K562 (cell line): ENCODE measurements around the gene GAPDH.

ENCODE experiments used
- NFIC ChIP-seq: fragments of 450-650 bp; IDR thresholded peaks from 2 replicates; pipeline ENCODE4 v1.6.1; 2017; ENCODE audit warnings: mild to moderate bottlenecking, inconsistent platforms
- PCBP1 ChIP-seq: fragments of 200-400 bp; formaldehyde crosslinking; IDR thresholded peaks from 2 replicates; pipeline ENCODE4 v1.6.1; 2018; ENCODE audit warnings: mild to moderate bottlenecking, low read depth, low read length; ENCODE audit not compliant: poor library complexity, severe bottlenecking
- SIN3A ChIP-seq, 2 experiments: fragments of 150-350 bp in 1 of 2; IDR thresholded peaks; 2 replicates each; pipeline ENCODE4 v1.6.1; 2011 to 2016; ENCODE audit warnings: borderline replicate concordance in 2 of 2, low read depth in 2 of 2, low read length in 2 of 2, mild to moderate bottlenecking in 2 of 2, moderate library complexity in 2 of 2; ENCODE audit not compliant: control insufficient read depth in 1 of 2
- SP1 ChIP-seq: sonication (generic); formaldehyde crosslinking; IDR thresholded peaks from 2 replicates; pipeline ENCODE4 v1.8.1; 2022; ENCODE audit warnings: mild to moderate bottlenecking, missing genetic modification reagents
- TAF9B ChIP-seq: fragments of 450-650 bp; IDR thresholded peaks from 2 replicates; pipeline ENCODE4 v1.6.1; 2018; ENCODE audit warnings: mild to moderate bottlenecking; ENCODE audit not compliant: partially characterized antibody
- ZFX ChIP-seq: sonication (generic); formaldehyde crosslinking; IDR thresholded peaks from 2 replicates; pipeline ENCODE4 v1.8.0; 2022; ENCODE audit warnings: mild to moderate bottlenecking, missing genetic modification reagents, moderate library complexity
- ZNF175 ChIP-seq: fragments of 200-800 bp; sonication (Bioruptor generic); IDR thresholded peaks from 2 replicates; pipeline ENCODE4 v1.6.1; 2016; ENCODE audit warnings: low read depth, mild to moderate bottlenecking, missing genetic modification characterization, missing compliant biosample characterization
- ZNF384 ChIP-seq: IDR thresholded peaks from 2 replicates; pipeline ENCODE4 v1.6.1; 2012; ENCODE audit warnings: low read depth, low read length, improper control_type of control experiment
- TF ChIP-seq, protein P1 (sequence below): fragments of 250-450 bp; sonication (Bioruptor Pico); IDR thresholded peaks from 2 replicates; pipeline ENCODE4 v1.8.0; 2021; ENCODE audit warnings: borderline replicate concordance, mild to moderate bottlenecking, moderate library complexity; ENCODE audit not compliant: poor library complexity, severe bottlenecking
- TF ChIP-seq, protein P2 (sequence below): sonication (generic); formaldehyde crosslinking; IDR thresholded peaks from 2 replicates; pipeline ENCODE4 v1.9.0; 2022; ENCODE audit warnings: mild to moderate bottlenecking, missing genetic modification reagents
- TF ChIP-seq, protein P3 (sequence below), 3 experiments: IDR thresholded peaks in 2 of 3; conservative IDR thresholded peaks in 1 of 3; 2 replicates each; pipeline ENCODE4 v1.5.1; 2011 to 2012; ENCODE audit warnings: low read length in 3 of 3, mild to moderate bottlenecking in 3 of 3, control low read depth in 2 of 3, improper control_type of control experiment in 1 of 3, inconsistent platforms in 1 of 3, low read depth in 1 of 3, mixed read lengths in 1 of 3, moderate library complexity in 1 of 3; ENCODE audit not compliant: insufficient read depth in 2 of 3
- TF ChIP-seq, protein P4 (sequence below), 3 experiments: fragments of 200-800 bp in 1 of 3; fragments of 250-450 bp in 1 of 3; fragments of 450-650 bp in 1 of 3; sonication (Bioruptor Pico) in 1 of 3; sonication (Bioruptor generic) in 1 of 3; formaldehyde crosslinking in 1 of 3; IDR thresholded peaks; 2 replicates each; pipeline versions ENCODE4 v1.6.1 to v1.8.0; 2016 to 2022; ENCODE audit warnings: mild to moderate bottlenecking in 2 of 3, missing genetic modification characterization in 2 of 3, missing compliant biosample characterization in 1 of 3, moderate library complexity in 1 of 3

DNA sequence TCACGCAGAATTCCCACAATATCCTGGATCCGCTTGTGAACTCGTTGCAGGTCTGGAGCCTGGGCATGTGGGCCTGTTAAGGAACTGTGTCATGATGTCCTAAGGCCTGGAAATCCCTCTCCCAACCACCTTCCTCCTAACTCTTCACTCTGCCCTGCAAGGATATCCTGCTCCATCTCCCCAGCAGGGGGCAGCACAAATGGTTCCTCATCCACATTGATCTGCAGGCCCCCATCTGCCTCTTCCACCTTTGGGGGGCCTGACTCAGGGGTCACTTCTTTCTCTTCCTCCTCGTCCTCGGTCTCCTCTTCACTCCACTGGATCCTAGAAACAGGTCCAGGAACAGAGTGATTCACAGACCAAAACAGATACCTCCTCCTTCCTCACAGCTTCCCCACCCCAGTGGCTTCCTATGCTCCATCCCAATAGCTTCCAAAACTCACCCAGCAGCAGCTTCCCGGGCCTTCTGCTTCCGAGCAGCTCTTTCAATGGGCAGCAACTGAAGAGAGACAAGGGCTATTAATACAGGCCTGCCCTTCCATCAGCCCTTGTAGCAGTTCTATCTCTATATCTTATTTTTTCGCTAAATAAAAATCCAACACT lies 29.2 kb downstream of the GAPDH start:
- TF ChIP-seq SP1: no peak
- TF ChIP-seq ZNF384: no peak
- TF ChIP-seq NFIC: no peak
- TF ChIP-seq, protein P1, sequence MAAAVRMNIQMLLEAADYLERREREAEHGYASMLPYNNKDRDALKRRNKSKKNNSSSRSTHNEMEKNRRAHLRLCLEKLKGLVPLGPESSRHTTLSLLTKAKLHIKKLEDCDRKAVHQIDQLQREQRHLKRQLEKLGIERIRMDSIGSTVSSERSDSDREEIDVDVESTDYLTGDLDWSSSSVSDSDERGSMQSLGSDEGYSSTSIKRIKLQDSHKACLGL: no peak
- no peak for TF ChIP-seq ZNF175 (CRISPR knock-in tag)
- no peak for TF ChIP-seq PCBP1
- TF ChIP-seq TAF9B: no peak
- TF ChIP-seq, protein P2, sequence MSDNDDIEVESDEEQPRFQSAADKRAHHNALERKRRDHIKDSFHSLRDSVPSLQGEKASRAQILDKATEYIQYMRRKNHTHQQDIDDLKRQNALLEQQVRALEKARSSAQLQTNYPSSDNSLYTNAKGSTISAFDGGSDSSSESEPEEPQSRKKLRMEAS (CRISPR knock-in tag): no peak
- TF ChIP-seq, protein P3, sequence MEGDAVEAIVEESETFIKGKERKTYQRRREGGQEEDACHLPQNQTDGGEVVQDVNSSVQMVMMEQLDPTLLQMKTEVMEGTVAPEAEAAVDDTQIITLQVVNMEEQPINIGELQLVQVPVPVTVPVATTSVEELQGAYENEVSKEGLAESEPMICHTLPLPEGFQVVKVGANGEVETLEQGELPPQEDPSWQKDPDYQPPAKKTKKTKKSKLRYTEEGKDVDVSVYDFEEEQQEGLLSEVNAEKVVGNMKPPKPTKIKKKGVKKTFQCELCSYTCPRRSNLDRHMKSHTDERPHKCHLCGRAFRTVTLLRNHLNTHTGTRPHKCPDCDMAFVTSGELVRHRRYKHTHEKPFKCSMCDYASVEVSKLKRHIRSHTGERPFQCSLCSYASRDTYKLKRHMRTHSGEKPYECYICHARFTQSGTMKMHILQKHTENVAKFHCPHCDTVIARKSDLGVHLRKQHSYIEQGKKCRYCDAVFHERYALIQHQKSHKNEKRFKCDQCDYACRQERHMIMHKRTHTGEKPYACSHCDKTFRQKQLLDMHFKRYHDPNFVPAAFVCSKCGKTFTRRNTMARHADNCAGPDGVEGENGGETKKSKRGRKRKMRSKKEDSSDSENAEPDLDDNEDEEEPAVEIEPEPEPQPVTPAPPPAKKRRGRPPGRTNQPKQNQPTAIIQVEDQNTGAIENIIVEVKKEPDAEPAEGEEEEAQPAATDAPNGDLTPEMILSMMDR (IDR thresholded peaks at IDR 0.05 in 2 of 3, conservative IDR thresholded peaks at IDR 0.05 in 1 of 3; ENCODE audit: insufficient read depth in 2 of 3, low read depth in 1 of 3, low read length in 3 of 3): peak; percentile 51 to 80 (median 61)
- no peak for TF ChIP-seq SIN3A (IDR thresholded peaks at IDR 0.05; ENCODE audit: borderline replicate concordance in 2 of 2, control insufficient read depth in 1 of 2, low read depth in 2 of 2, low read length in 2 of 2)
- TF ChIP-seq, protein P4, sequence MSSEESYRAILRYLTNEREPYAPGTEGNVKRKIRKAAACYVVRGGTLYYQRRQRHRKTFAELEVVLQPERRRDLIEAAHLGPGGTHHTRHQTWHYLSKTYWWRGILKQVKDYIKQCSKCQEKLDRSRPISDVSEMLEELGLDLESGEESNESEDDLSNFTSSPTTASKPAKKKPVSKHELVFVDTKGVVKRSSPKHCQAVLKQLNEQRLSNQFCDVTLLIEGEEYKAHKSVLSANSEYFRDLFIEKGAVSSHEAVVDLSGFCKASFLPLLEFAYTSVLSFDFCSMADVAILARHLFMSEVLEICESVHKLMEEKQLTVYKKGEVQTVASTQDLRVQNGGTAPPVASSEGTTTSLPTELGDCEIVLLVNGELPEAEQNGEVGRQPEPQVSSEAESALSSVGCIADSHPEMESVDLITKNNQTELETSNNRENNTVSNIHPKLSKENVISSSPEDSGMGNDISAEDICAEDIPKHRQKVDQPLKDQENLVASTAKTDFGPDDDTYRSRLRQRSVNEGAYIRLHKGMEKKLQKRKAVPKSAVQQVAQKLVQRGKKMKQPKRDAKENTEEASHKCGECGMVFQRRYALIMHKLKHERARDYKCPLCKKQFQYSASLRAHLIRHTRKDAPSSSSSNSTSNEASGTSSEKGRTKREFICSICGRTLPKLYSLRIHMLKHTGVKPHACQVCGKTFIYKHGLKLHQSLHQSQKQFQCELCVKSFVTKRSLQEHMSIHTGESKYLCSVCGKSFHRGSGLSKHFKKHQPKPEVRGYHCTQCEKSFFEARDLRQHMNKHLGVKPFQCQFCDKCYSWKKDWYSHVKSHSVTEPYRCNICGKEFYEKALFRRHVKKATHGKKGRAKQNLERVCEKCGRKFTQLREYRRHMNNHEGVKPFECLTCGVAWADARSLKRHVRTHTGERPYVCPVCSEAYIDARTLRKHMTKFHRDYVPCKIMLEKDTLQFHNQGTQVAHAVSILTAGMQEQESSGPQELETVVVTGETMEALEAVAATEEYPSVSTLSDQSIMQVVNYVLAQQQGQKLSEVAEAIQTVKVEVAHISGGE (CRISPR knock-in tag; IDR thresholded peaks at IDR 0.05): no peak
- no peak for TF ChIP-seq ZFX (CRISPR knock-in tag)
